Karpas-422 (cell line): ENCODE measurements around the gene SMU1. TPM values are rescaled to one million over a fixed set of nuclear protein-coding genes. Genes with fewer than 3 reads are reported as not detected.

Experiments used
- DNase-seq: peaks from one replicate; pipeline ENCODE4 v3.0.0-alpha.2; 2015
- H2AFZ ChIP-seq: fragments of 200-600 bp; sonication (generic); 2 replicates; pipeline ENCODE4 v1.6.1; 2014; ENCODE audit warnings: antibody characterized with exemption, low read length, mixed read lengths
- H3K27ac ChIP-seq: fragments of 200-600 bp; sonication (generic); 2 replicates; pipeline ENCODE4 v1.5.1; 2014; ENCODE audit warnings: mild to moderate bottlenecking, low read length, moderate library complexity
- H3K27me3 ChIP-seq: fragments of 200-600 bp; sonication (generic); 2 replicates; pipeline ENCODE4 v1.6.1; 2014; ENCODE audit warnings: low read length, mixed read lengths
- H3K36me3 ChIP-seq: fragments of 200-600 bp; sonication (generic); 2 replicates; pipeline ENCODE4 v1.6.1; 2014; ENCODE audit warnings: low read length, mixed read lengths; ENCODE audit not compliant: insufficient read depth
- H3K4me1 ChIP-seq: fragments of 200-600 bp; sonication (generic); 2 replicates; pipeline ENCODE4 v1.6.1; 2014; ENCODE audit warnings: mild to moderate bottlenecking, low read length, mixed read lengths
- H3K4me2 ChIP-seq: fragments of 200-600 bp; sonication (generic); 2 replicates; pipeline ENCODE4 v1.6.1; 2014; ENCODE audit warnings: low read length, low read depth, mild to moderate bottlenecking; ENCODE audit not compliant: poor library complexity, severe bottlenecking
- H3K4me3 ChIP-seq: fragments of 200-600 bp; sonication (generic); 2 replicates; pipeline ENCODE4 v1.5.1; 2014; ENCODE audit warnings: mild to moderate bottlenecking, antibody characterized with exemption, low read length, mixed read lengths
- H3K79me2 ChIP-seq: fragments of 200-600 bp; sonication (generic); 2 replicates; pipeline ENCODE4 v1.6.1; 2014; ENCODE audit warnings: mild to moderate bottlenecking, low read length, mixed read lengths
- H3K9ac ChIP-seq: fragments of 200-600 bp; sonication (generic); 2 replicates; pipeline ENCODE4 v1.6.0; 2014; ENCODE audit warnings: low read length
- H3K9me2 ChIP-seq: fragments of 200-600 bp; sonication (generic), shearing (Covaris generic); replicated peaks from 2 replicates; pipeline ENCODE4 v1.6.0; 2014; ENCODE audit warnings: mild to moderate bottlenecking, low read length, moderate library complexity; ENCODE audit not compliant: insufficient read depth
- H3K9me3 ChIP-seq: fragments of 300-700, 200-600 bp; sonication (generic); 2 replicates; pipeline ENCODE4 v1.6.1; 2014; ENCODE audit warnings: low read length, mixed read lengths
- H4K20me1 ChIP-seq: fragments of 200-600 bp; sonication (generic); 2 replicates; pipeline ENCODE4 v1.6.1; 2014; ENCODE audit warnings: mild to moderate bottlenecking, antibody characterized with exemption, low read length, low read depth; ENCODE audit not compliant: insufficient read depth
- total RNA-seq: library from RNA; depleted of rRNA; stranded (reverse); fragments of >200 nt; shearing (Covaris generic); gene quantifications from 2 replicates; pipeline ENCODE4 v1.2.3, GENCODE V29; 2014; ENCODE audit warnings: low replicate concordance; rRNA removed

SMU1 gene
- total RNA-seq: 12.2 and 18.4 TPM in 2 replicates

- DNase-seq: peak; percentile 98
- Histone ChIP-seq H3K27me3 (no peaks in the 10 kb centered on the region), H3K36me3 (peaks cover 18% of the 10 kb centered on the region), H3K9me2 (no peaks in the 10 kb centered on the region), H3K9ac (peak within 1 kb of the TSS; percentile 81), H3K4me3 (peak within 1 kb of the TSS; percentile 90), H3K4me2 (peak within 1 kb of the TSS; percentile 91), H3K79me2 (peaks cover 50% of the 10 kb centered on the region), H4K20me1 (0 out of 2 replicates have a peak, but pooled peaks cover 16% of the 10 kb centered on the region), H3K9me3 (no peaks in the 10 kb centered on the region), H2AFZ (peak within 1 kb of the TSS; percentile 72; the same call in 1 of the 2 replicates), H3K4me1 (peaks cover 24% of the 10 kb centered on the region), H3K27ac (peak within 1 kb of the TSS; percentile 40; the same call in 1 of the 2 replicates)
Observed at GRCh38 chr9:33076046-33077004, at the start of gene SMU1. Gene SMU1 (minus strand): TSS chr9:33076674. CDS start chr9:33076608, 66 bp downstream.

GRCh38 chr9:33125461-33125860, 49.0 kb upstream of the SMU1 start:
- H3K79me2 ChIP-seq: no peaks in the 10 kb centered on the region
- no peaks in the 10 kb centered on the region for H3K9me2 ChIP-seq
- no peaks in the 10 kb centered on the region for H3K9me3 ChIP-seq
- 0 out of 2 replicates have a peak, but pooled peaks cover 3% of the 10 kb centered on the region for H4K20me1 ChIP-seq
- H2AFZ ChIP-seq: no peak overlapping the region
- no peak overlapping the region for H3K4me3 ChIP-seq
- no peaks in the 10 kb centered on the region for H3K4me1 ChIP-seq
- no peak overlapping the region for H3K4me2 ChIP-seq
- no peaks in the 10 kb centered on the region for H3K27me3 ChIP-seq
- no peak for DNase-seq
- no peaks in the 10 kb centered on the region for H3K36me3 ChIP-seq
- no peak overlapping the region for H3K9ac ChIP-seq
- no peak overlapping the region for H3K27ac ChIP-seq

GRCh38 chr9:33124751-33125381, 48.4 kb upstream of the SMU1 start:
- Histone ChIP-seq H3K4me2 (no peak overlapping the region), H3K79me2 (no peaks in the 10 kb centered on the region), H4K20me1 (0 out of 2 replicates have a peak, but pooled peaks cover 3% of the 10 kb centered on the region)

GRCh38 chr9:33124046-33124445, 47.6 kb upstream of the SMU1 start:
- H3K4me3 ChIP-seq: no peak overlapping the region
- H3K9me3 ChIP-seq: no peaks in the 10 kb centered on the region
- no peak overlapping the region for H3K27ac ChIP-seq
- H3K27me3 ChIP-seq: no peaks in the 10 kb centered on the region
- H4K20me1 ChIP-seq: no peaks in the 10 kb centered on the region
- no peaks in the 10 kb centered on the region for H3K4me1 ChIP-seq
- H3K36me3 ChIP-seq: no peaks in the 10 kb centered on the region
- no peak overlapping the region for H3K9ac ChIP-seq
- no peak overlapping the region for H2AFZ ChIP-seq
- no peak for DNase-seq
- no peak overlapping the region for H3K4me2 ChIP-seq
- no peaks in the 10 kb centered on the region for H3K79me2 ChIP-seq
- no peaks in the 10 kb centered on the region for H3K9me2 ChIP-seq

More at GRCh38 chr9:33124751-33125381, 48.4 kb upstream of the SMU1 start:
- no peak overlapping the region for H3K27ac ChIP-seq
- no peak overlapping the region for H2AFZ ChIP-seq
- no peak for DNase-seq
- no peaks in the 10 kb centered on the region for H3K4me1 ChIP-seq
- no peaks in the 10 kb centered on the region for H3K9me3 ChIP-seq
- H3K9ac ChIP-seq: no peak overlapping the region
- H3K9me2 ChIP-seq: no peaks in the 10 kb centered on the region
- H3K36me3 ChIP-seq: no peaks in the 10 kb centered on the region
- H3K4me3 ChIP-seq: no peak overlapping the region
- no peaks in the 10 kb centered on the region for H3K27me3 ChIP-seq

GRCh38 chr9:33123407-33124031, 47.0 kb upstream of the SMU1 start:
- no peaks in the 10 kb centered on the region for H3K79me2 ChIP-seq
- H3K4me2 ChIP-seq: no peak overlapping the region
- no peak overlapping the region for H3K4me3 ChIP-seq

GRCh38 chr9:33120620-33121019, 44.1 kb upstream of the SMU1 start:
- H3K9ac ChIP-seq: no peak overlapping the region
- H2AFZ ChIP-seq: no peak overlapping the region
- no peaks in the 10 kb centered on the region for H3K27me3 ChIP-seq
- H4K20me1 ChIP-seq: no peaks in the 10 kb centered on the region
- no peak overlapping the region for H3K27ac ChIP-seq
- H3K36me3 ChIP-seq: no peaks in the 10 kb centered on the region
- H3K4me1 ChIP-seq: no peaks in the 10 kb centered on the region
- DNase-seq: no peak
- no peak overlapping the region for H3K4me2 ChIP-seq
- no peak overlapping the region for H3K4me3 ChIP-seq
- no peaks in the 10 kb centered on the region for H3K9me3 ChIP-seq
- H3K79me2 ChIP-seq: no peaks in the 10 kb centered on the region
- H3K9me2 ChIP-seq: no peaks in the 10 kb centered on the region

More at GRCh38 chr9:33123407-33124031, 47.0 kb upstream of the SMU1 start:
- DNase-seq: no peak
- Histone ChIP-seq H3K27ac (no peak overlapping the region), H3K36me3 (no peaks in the 10 kb centered on the region), H4K20me1 (no peaks in the 10 kb centered on the region), H3K9ac (no peak overlapping the region), H2AFZ (no peak overlapping the region), H3K4me1 (no peaks in the 10 kb centered on the region), H3K9me2 (no peaks in the 10 kb centered on the region), H3K27me3 (no peaks in the 10 kb centered on the region), H3K9me3 (no peaks in the 10 kb centered on the region)

- no peak overlapping the region for H3K4me2 ChIP-seq
- H3K9ac ChIP-seq: no peak overlapping the region
- H3K27me3 ChIP-seq: no peaks in the 10 kb centered on the region
- no peak overlapping the region for H3K27ac ChIP-seq
- no peaks in the 10 kb centered on the region; the same call in 1 of the 2 replicates for H3K4me1 ChIP-seq
- DNase-seq: no peak
- H3K9me2 ChIP-seq: no peaks in the 10 kb centered on the region
- H4K20me1 ChIP-seq: no peaks in the 10 kb centered on the region
- no peaks in the 10 kb centered on the region for H3K9me3 ChIP-seq
- no peak overlapping the region for H2AFZ ChIP-seq
- H3K4me3 ChIP-seq: no peak overlapping the region
- no peaks in the 10 kb centered on the region for H3K36me3 ChIP-seq
- H3K79me2 ChIP-seq: no peaks in the 10 kb centered on the region
Observed at GRCh38 chr9:33117796-33118195, 41.3 kb upstream of the SMU1 start.

- no peak for DNase-seq
- Histone ChIP-seq H3K79me2 (no peaks in the 10 kb centered on the region), H3K9me2 (no peaks in the 10 kb centered on the region), H3K9me3 (no peaks in the 10 kb centered on the region), H3K4me1 (no peaks in the 10 kb centered on the region; the same call in 1 of the 2 replicates), H2AFZ (no peak overlapping the region), H3K27me3 (no peaks in the 10 kb centered on the region), H3K36me3 (no peaks in the 10 kb centered on the region), H3K27ac (no peak overlapping the region), H3K4me2 (no peak overlapping the region), H4K20me1 (no peaks in the 10 kb centered on the region), H3K9ac (no peak overlapping the region), H3K4me3 (no peak overlapping the region)
Observed at GRCh38 chr9:33117306-33117705, 40.8 kb upstream of the SMU1 start.
